GM19238 (cell line): ENCODE measurements around the gene DPYD.

Source experiments
- DNase-seq: peaks from one replicate; pipeline ENCODE4 v3.0.0; 2011; ENCODE audit warnings: low spot score; ENCODE audit not compliant: insufficient read length

DPYD gene

GRCh38 chr1:97712980-97713379 lies 207.9 kb downstream of the DPYD start:
- DNase-seq: no peak

- no peak for DNase-seq
These were observed 209.0 kb downstream of the DPYD start for GRCh38 chr1:97711858-97712257.

- DNase-seq: no peak
These were observed 227.2 kb downstream of the DPYD start for GRCh38 chr1:97693601-97694000.

- DNase-seq: no peak
These were observed 229.5 kb downstream of the DPYD start for GRCh38 chr1:97691325-97691724.

- no peak for DNase-seq
These were observed 235.5 kb downstream of the DPYD start for GRCh38 chr1:97685360-97685759.

- DNase-seq: no peak
These were observed 239.9 kb downstream of the DPYD start for GRCh38 chr1:97680894-97681293.

GRCh38 chr1:97680470-97680869 lies 240.4 kb downstream of the DPYD start:
- DNase-seq: no peak

GRCh38 chr1:97677702-97678101 lies 243.1 kb downstream of the DPYD start:
- DNase-seq: no peak

GRCh38 chr1:97674517-97674916 lies 246.3 kb downstream of the DPYD start:
- no peak for DNase-seq

- DNase-seq: no peak
These were observed 251.9 kb downstream of the DPYD start for GRCh38 chr1:97668945-97669344.

GRCh38 chr1:97660431-97661105 lies 260.3 kb downstream of the DPYD start:
- DNase-seq: no peak

GRCh38 chr1:97654876-97655585 lies 265.8 kb downstream of the DPYD start:
- no peak for DNase-seq

- DNase-seq: no peak
These were observed 269.6 kb downstream of the DPYD start for GRCh38 chr1:97651250-97651649.

GRCh38 chr1:97649591-97649990 lies 271.2 kb downstream of the DPYD start:
- no peak for DNase-seq

GRCh38 chr1:97647776-97648175 lies 273.1 kb downstream of the DPYD start:
- no peak for DNase-seq

- DNase-seq: no peak
These were observed 274.8 kb downstream of the DPYD start for GRCh38 chr1:97646071-97646470.

- DNase-seq: no peak
These were observed 280.2 kb downstream of the DPYD start for GRCh38 chr1:97640677-97641076.

GRCh38 chr1:97636941-97637340 lies 283.9 kb downstream of the DPYD start:
- no peak for DNase-seq

GRCh38 chr1:97634758-97635157 lies 286.1 kb downstream of the DPYD start:
- DNase-seq: no peak

GRCh38 chr1:97632776-97633175 lies 288.1 kb downstream of the DPYD start:
- DNase-seq: no peak

- no peak for DNase-seq
These were observed 288.8 kb downstream of the DPYD start for GRCh38 chr1:97632075-97632474.

- no peak for DNase-seq
These were observed 289.9 kb downstream of the DPYD start for GRCh38 chr1:97630948-97631347.

- no peak for DNase-seq
These were observed 290.6 kb downstream of the DPYD start for GRCh38 chr1:97630281-97630680.
